C4-2B (cell line): Measurements from ENCODE around the gene MMP13.

Experiments
- ZFX ChIP-seq: fragments of 450-650 bp; IDR thresholded peaks from 2 replicates; pipeline ENCODE4 v1.6.1; 2017
- TF ChIP-seq, protein P1 (sequence below): fragments of 450-650 bp; conservative IDR thresholded peaks from 2 replicates; pipeline ENCODE4 v1.5.1; 2017; ENCODE audit warnings: mild to moderate bottlenecking

DNA sequence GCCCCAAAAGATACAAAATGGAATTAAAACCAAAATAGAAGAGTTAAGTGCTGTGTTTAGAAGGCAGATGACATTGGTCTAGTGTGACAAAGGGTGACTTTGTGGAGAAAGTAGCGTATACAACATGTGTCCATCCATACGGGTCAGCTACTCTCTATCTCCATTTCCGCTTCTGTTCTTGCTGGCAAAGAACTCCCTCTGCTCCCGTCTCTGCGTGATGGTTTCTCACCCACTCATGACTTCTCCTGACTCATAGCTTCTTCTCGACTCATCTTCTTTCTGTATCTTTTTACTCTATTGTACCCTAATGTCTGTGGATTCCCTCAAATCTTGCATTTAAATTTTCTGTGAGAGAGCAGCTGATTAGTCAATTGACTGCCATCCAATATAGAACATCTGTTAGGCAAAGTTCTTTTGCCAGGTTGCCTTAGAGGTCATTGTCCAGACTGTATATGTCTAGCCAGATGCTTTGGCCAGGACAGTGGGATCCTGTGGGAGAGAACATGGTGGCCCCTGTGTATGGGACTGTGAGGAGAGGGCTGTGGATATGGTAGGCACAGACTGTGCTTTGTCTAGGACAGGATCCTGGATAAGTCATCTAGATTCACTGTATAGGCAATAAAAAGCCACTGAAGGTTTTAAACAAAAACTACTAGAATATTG, 28.4 kb downstream of the MMP13 start:
- TF ChIP-seq, protein P1, sequence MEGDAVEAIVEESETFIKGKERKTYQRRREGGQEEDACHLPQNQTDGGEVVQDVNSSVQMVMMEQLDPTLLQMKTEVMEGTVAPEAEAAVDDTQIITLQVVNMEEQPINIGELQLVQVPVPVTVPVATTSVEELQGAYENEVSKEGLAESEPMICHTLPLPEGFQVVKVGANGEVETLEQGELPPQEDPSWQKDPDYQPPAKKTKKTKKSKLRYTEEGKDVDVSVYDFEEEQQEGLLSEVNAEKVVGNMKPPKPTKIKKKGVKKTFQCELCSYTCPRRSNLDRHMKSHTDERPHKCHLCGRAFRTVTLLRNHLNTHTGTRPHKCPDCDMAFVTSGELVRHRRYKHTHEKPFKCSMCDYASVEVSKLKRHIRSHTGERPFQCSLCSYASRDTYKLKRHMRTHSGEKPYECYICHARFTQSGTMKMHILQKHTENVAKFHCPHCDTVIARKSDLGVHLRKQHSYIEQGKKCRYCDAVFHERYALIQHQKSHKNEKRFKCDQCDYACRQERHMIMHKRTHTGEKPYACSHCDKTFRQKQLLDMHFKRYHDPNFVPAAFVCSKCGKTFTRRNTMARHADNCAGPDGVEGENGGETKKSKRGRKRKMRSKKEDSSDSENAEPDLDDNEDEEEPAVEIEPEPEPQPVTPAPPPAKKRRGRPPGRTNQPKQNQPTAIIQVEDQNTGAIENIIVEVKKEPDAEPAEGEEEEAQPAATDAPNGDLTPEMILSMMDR: no peak
- no peak for TF ChIP-seq ZFX
